Right hindlimb (tissue), 1 donor: Measurements from ENCODE around the gene CSNK1G1.
"Not testable (repeated sequence)": the region's sequence is repeated elsewhere in the genome, so short reads cannot be mapped to it uniquely, and the experiment has no call there.

Experiments
- DNase-seq: peaks from one replicate; pipeline ENCODE4 v3.0.0-alpha.2; 2018

The CSNK1G1 gene

DNA sequence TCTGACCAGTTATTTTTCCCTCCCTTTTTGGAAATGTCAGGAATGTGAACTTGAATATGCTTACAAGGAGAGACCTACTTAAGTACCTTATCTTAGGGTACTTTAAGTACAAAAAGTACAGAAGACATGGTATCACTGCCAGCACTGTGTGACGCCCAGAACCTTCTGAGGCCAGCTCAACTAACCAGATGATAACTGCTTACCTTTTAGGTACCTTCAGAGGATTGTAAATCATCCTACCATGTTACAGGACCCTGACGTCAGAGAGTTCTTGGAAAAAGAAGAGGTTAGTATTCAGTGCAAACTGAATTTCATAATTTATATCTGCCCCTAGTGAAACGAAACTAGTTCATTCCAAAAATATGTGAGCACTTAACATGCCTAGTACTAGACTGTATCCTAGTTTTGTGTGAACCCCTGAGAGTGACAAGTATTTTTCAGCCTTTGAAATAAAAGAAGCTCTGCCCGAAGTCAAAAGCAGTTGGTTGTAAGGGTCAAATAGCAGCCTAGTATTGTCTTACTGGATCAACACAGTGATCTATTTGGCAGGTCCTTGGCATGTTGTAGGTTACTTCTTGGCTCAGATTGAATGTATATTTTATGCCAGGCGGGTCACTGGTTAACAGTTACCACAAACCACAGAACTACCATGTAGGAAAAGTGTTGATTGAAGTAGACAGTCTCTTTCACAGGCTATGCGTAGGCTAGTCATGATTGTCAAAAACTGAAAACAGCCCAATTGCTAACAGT is 228.3 kb downstream of the CSNK1G1 start:
- no peak for DNase-seq

- no peak for DNase-seq
Measured at GRCh38 chr15:64125978-64126377, 230.0 kb downstream of the CSNK1G1 start.

DNA sequence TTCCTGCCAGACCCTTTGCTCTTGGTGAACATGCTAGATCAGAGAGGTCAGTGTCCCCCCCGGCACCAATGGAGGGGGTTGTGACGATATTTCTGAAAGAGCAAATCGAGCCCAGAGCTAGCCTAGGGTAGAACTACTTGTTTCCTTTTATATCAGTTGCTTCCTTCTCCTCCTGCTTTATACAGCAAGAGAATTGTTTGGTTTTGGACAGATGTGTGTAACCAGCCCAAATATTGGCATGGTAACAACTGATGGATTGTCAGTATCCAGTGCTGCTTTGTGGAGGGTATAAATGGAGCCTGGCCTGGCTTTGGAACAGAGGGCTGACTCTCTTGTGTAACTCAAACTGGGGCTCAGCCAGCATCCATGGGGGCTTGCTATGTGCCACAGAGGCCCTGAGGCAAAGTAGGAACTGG is 233.0 kb downstream of the CSNK1G1 start:
- DNase-seq, result no peak

DNA sequence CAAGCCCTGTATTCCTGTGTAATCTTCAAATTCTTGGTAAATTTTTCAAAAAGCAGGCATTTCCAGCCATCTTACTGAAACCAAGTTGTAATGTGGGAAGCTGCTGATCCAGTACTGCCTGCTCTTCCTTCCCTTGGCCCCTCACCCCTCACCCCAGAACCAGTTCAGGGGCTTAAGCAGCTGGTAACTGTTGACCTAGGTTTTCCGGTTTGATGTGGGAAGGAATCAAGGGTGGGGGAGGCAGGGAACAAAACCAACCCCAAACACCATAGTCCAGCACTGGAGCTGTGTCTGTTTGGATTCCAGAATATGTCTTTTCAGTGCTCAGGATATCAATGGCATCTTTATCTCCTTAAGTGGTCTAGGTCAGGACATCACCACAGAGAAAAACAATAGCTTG is 233.5 kb downstream of the CSNK1G1 start:
- no peak for DNase-seq

DNA sequence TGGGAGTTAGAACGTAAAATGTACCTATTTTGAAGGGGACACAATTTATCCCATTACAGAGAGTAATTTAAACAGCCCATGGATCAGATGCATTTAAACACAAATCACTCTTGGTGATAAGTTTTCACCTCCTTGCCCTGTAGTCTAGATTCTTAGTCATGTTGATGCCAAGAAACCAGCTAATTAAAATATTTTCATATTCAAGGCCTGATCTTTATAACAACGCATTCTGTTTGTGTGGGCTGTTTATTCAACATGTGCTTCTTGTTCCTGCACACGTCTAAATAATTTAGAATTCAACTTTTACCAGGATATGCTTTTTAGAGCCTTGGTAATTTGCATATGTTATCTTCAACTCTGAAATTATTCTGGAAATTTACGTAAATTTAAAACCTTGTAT is 234.4 kb downstream of the CSNK1G1 start:
- no peak for DNase-seq

DNA sequence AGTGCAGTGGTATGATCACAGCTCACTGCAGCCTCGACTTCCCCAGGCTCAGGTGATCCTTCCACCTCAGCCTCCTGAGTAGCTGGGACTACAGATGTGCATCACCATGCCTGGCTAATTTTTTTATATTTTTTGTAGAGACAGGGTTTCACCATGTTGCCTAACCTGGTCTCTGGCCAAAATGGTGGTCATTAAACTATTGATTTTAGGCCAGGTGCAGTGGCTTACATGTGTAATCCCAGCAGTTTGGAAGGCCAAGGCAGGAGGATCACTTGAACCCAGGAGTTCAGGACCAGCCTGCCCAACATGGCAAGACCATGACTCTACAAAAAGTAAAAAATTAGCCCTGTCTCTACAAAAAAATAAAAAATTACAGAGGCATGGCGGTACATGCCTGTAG is 235.7 kb downstream of the CSNK1G1 start:
- not testable (repeated sequence) for DNase-seq

GRCh38 chr15:64117759-64118487 is 238.1 kb downstream of the CSNK1G1 start:
- DNase-seq, result no peak
